ENCODE measurements around the gene USP17L26.
"Not testable (repeated sequence)": the region's sequence is repeated elsewhere in the genome, so short reads cannot be mapped to it uniquely, and the experiment has no call there.

- TF ChIP-seq CTCF (IDR thresholded peaks at IDR 0.05); ZBTB33 (IDR thresholded peaks at IDR 0.05; ENCODE audit: borderline replicate concordance, low read depth); RAD21 (IDR thresholded peaks at IDR 0.05; ENCODE audit: low read length); MAX (IDR thresholded peaks at IDR 0.05; ENCODE audit: low read depth); MEF2A (IDR thresholded peaks at IDR 0.05; ENCODE audit: borderline replicate concordance, low read depth); TAF1 (IDR thresholded peaks at IDR 0.05; ENCODE audit: borderline replicate concordance, low read depth, low read length); EZH2phosphoT487 (IDR thresholded peaks at IDR 0.05; ENCODE audit: borderline replicate concordance, low read depth); MXI1 (IDR thresholded peaks at IDR 0.05; ENCODE audit: low read depth, low read length); REST (IDR thresholded peaks at IDR 0.05; ENCODE audit: low read depth, low read length); RCOR1 (IDR thresholded peaks at IDR 0.05; ENCODE audit: low read length); RXRA (IDR thresholded peaks at IDR 0.05; ENCODE audit: borderline replicate concordance, low read depth); USF2 (IDR thresholded peaks at IDR 0.05; ENCODE audit: borderline replicate concordance, low read depth, low read length): not testable (repeated sequence)
Observed at GRCh38 chr4:9379881-9380280, 45.4 kb downstream of the USP17L26 start.
